ENCODE measurements around the gene CYB5D1.

CYB5D1 gene

DNA sequence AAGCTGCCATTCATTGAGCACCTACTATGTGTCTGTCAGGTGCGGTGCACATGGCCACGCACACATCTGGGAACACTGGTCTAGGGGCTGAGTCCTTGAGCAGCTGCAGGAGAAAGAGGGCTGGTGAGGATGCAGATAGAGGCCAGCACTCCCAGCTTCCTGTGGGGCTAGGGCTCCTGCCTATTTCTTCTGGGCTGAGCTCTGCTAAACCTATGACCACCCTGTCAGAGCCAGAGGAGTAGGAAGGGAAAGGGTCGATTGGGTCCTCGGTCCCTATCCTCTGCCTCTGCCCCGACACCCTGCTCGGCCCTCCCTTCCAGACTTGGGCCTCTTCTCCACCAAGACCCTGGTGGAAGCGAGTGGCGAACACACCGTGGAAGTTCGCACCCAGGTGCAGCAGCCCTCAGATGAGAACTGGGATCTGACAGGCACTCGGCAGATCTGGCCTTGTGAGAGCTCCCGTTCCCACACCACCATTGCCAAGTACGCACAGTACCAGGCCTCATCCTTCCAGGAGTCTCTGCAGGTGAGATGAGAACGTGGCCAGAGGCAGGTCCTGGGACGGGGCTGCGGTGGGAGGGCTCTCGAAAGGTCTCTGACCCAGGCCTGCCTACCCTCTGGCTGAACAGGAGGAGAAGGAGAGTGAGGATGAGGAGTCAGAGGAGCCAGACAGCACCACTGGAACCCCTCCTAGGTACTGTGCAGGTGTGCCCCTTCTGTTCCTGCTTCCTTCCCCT, 6.9 kb upstream of the CYB5D1 start:
- POLR2A ChIA-PET, result no interaction called here
- TF ChIP-seq, protein P1, sequence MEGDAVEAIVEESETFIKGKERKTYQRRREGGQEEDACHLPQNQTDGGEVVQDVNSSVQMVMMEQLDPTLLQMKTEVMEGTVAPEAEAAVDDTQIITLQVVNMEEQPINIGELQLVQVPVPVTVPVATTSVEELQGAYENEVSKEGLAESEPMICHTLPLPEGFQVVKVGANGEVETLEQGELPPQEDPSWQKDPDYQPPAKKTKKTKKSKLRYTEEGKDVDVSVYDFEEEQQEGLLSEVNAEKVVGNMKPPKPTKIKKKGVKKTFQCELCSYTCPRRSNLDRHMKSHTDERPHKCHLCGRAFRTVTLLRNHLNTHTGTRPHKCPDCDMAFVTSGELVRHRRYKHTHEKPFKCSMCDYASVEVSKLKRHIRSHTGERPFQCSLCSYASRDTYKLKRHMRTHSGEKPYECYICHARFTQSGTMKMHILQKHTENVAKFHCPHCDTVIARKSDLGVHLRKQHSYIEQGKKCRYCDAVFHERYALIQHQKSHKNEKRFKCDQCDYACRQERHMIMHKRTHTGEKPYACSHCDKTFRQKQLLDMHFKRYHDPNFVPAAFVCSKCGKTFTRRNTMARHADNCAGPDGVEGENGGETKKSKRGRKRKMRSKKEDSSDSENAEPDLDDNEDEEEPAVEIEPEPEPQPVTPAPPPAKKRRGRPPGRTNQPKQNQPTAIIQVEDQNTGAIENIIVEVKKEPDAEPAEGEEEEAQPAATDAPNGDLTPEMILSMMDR (IDR thresholded peaks at IDR 0.05; ENCODE audit: insufficient read depth, low read length, missing control alignments), result no peak
- no peak for DNase-seq (ENCODE audit: low read depth, low spot score)
- CTCF ChIA-PET, result interaction anchor here (0.6 to 3.3 kb wide), 12 partner anchors 9 to 209 kb away, joined by 3 to 40 read pairs (median 6); partner anchors contain the start of gene KDM6B
- no peak overlapping the region for H3K4me3 ChIP-seq (ENCODE audit: low read depth, low read length)

GRCh38 chr17:7851438-7852261, 6.2 kb upstream of the CYB5D1 start:
- TF ChIP-seq, protein P1 (IDR thresholded peaks at IDR 0.05; ENCODE audit: insufficient read depth, low read length, missing control alignments), result peak; percentile 93
- ChIA-PET POLR2A (no interaction called here), CTCF (interaction anchor here (1.0 to 3.3 kb wide), 8 partner anchors 11 to 208 kb away, joined by 3 to 40 read pairs (median 12); partner anchors contain the start of gene KDM6B)
- H3K4me3 ChIP-seq (ENCODE audit: low read depth, low read length), result no peak overlapping the region
- no peak for DNase-seq (ENCODE audit: low read depth, low spot score)

- ChIA-PET POLR2A (no interaction called here), CTCF (interaction anchor here (1.6 to 3.3 kb wide), 2 partner anchors 19 to 27 kb away, joined by 7 to 40 read pairs; partner anchors contain the start of gene KDM6B)
- TF ChIP-seq, protein P1 (IDR thresholded peaks at IDR 0.05; ENCODE audit: insufficient read depth, low read length, missing control alignments), result no peak
- H3K4me3 ChIP-seq (ENCODE audit: low read depth, low read length), result no peak overlapping the region
- no peak for DNase-seq (ENCODE audit: low read depth, low spot score)
Observed at GRCh38 chr17:7852262-7852670, 5.5 kb upstream of the CYB5D1 start.

GRCh38 chr17:7852919-7853690, 4.7 kb upstream of the CYB5D1 start:
- ChIA-PET POLR2A (interaction anchor here (0.6 kb wide), 1 partner anchor 137 kb away, joined by 4 read pairs; no protein-coding TSS in a partner anchor), CTCF (interaction anchor here (0.9 to 1.2 kb wide), 8 partner anchors 8 to 209 kb away, joined by 3 to 5 read pairs (median 4); no protein-coding TSS in a partner anchor)
- DNase-seq (ENCODE audit: low read depth, low spot score), result no peak
- no peak overlapping the region for H3K4me3 ChIP-seq (ENCODE audit: low read depth, low read length)
- TF ChIP-seq, protein P1 (IDR thresholded peaks at IDR 0.05; ENCODE audit: insufficient read depth, low read length, missing control alignments), result no peak

- H3K4me3 ChIP-seq (ENCODE audit: low read depth, low read length), result no peak overlapping the region
- TF ChIP-seq, protein P1 (IDR thresholded peaks at IDR 0.05; ENCODE audit: insufficient read depth, low read length, missing control alignments), result no peak
- ChIA-PET POLR2A (interaction anchor here (0.6 kb wide), 1 partner anchor 137 kb away, joined by 4 read pairs; no protein-coding TSS in a partner anchor), CTCF (interaction anchor here (0.9 to 1.2 kb wide), 8 partner anchors 9 to 208 kb away, joined by 3 to 5 read pairs (median 4); no protein-coding TSS in a partner anchor)
- no peak for DNase-seq (ENCODE audit: low read depth, low spot score)
Observed at GRCh38 chr17:7853691-7854038, 4.1 kb upstream of the CYB5D1 start.

Data from AG04449 (cell line).